ENCODE results near the gene RAPSN.

The RAPSN gene

GRCh38 chr11:47391077-47391583 lies 57.8 kb downstream of the RAPSN start:
- no peak for DNase-seq (ENCODE audit: low read depth in 2 of 3, low spot score in 2 of 3)

DNA sequence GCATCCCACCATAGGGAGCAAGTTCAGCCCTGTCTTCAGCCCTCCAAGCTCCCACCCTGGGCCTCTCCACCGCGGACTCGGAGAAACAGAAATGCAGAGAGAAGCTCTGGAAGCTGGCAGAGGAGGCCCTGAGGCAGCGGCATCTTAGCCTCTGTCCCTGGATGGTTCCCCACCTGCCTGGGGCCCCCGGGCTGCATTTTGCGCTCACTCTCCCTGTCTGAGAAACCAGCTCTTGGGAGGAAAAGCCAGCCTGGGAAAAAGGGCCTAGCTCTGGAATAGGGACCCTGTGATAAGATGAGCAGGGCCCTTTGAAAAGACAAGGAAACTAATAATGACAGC lies 58.5 kb downstream of the RAPSN start:
- DNase-seq (ENCODE audit: low read depth in 2 of 3, low spot score in 2 of 3) = no peak

GRCh38 chr11:47389577-47390421 lies 59.1 kb downstream of the RAPSN start:
- DNase-seq (ENCODE audit: low read depth in 2 of 3, low spot score in 2 of 3) = no peak

DNA sequence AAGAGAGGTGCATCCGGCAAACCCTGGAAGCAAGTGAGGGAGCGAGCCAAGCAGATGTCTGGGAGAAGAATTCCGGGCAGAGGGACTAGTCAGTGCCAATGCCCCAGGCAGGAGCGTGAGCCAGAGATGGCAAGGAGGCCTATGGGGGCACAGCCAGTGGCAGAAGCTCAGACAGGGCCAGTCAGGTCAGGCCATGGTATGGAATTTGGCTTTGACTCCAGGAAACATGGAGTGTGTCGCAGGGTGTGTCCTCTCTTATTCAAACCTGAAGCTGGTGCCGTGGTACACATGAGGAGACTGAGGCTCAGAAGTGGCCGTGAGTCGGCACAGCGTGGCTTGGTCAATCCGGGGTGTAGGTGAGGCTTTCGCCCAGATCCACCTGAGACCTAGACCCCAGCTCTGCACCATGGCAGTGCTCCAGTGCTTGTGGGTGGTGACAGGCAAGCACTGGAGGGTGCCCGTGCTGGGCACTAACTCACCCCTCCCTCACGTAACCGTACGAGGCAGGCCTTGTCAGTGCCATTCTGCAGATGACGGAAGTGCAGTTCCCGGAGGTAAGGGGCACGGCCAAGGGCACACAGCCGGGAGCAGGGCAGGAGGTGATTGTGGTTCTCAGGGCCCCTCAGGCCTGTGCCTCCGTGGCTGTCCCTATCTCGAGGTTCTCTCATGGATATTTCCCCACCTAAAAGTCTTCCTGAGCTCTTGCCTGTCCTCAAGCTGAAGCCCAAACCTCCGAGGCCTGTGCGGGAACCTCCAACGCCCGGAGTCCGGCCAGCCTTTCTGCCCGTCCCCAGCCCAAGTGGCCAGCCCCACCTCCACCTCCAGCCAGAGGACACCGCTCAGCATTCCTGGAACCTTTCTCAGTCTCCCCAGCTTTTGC lies 60.0 kb downstream of the RAPSN start:
- DNase-seq (ENCODE audit: low read depth in 2 of 3, low spot score in 2 of 3) = no peak

GRCh38 chr11:47387944-47388696 lies 60.8 kb downstream of the RAPSN start:
- DNase-seq (ENCODE audit: low read depth in 2 of 3, low spot score in 2 of 3) = no peak

Data from activated CD8-positive, alpha-beta memory T cell treated with anti-CD3 and anti-CD28 coated beads for 48 hours (primary cell).